Keratinocyte (primary cell): ENCODE results near the gene CADM3. TPM values are rescaled to one million over a fixed set of nuclear protein-coding genes. Genes with fewer than 3 reads are reported as not detected.

Experiments
- DNase-seq: peaks from one replicate; pipeline ENCODE4 v3.0.0-alpha.2; 2011; ENCODE audit warnings: low read depth, missing footprints, low spot score
- FAIRE-seq: peaks from 2 replicates; lab custom pipeline; 2011; peaks lifted over from hg19 to GRCh38; lab: Jason Lieb, UNC
- H2AFZ ChIP-seq: 2 replicates; pipeline ENCODE4 v1.6.0; 2012; ENCODE audit warnings: low read length, control low read depth, inconsistent platforms; ENCODE audit not compliant: control insufficient read depth
- H3K27ac ChIP-seq: 2 replicates; pipeline ENCODE4 v1.5.1; 2011; ENCODE audit warnings: low read length; ENCODE audit not compliant: control insufficient read depth, insufficient read depth
- H3K27me3 ChIP-seq: 3 replicates; pipeline ENCODE4 v1.6.0; 2011; ENCODE audit warnings: low read length; ENCODE audit not compliant: control insufficient read depth, insufficient read depth; ENCODE audit errors: extremely low read depth
- H3K36me3 ChIP-seq, 2 experiments: 2 replicates in 1 of 2; 3 replicates in 1 of 2; pipeline ENCODE4 v1.5.1; 2011; ENCODE audit warnings: low read length in 2 of 2, mild to moderate bottlenecking in 1 of 2; ENCODE audit not compliant: control insufficient read depth in 2 of 2, insufficient read depth in 2 of 2; ENCODE audit errors: extremely low read depth in 1 of 2
- H3K4me1 ChIP-seq: 3 replicates; pipeline ENCODE4 v1.5.1; 2011; ENCODE audit warnings: low read length; ENCODE audit not compliant: control insufficient read depth, insufficient read depth; ENCODE audit errors: extremely low read depth
- H3K4me2 ChIP-seq: 3 replicates; pipeline ENCODE4 v1.6.0; 2011; ENCODE audit warnings: low read depth, low read length; ENCODE audit not compliant: control insufficient read depth, insufficient read depth; ENCODE audit errors: extremely low read depth
- H3K4me3 ChIP-seq, 3 experiments: fragments of 200-600 bp in 1 of 3; sonication (generic) in 1 of 3; 2 replicates in 2 of 3; 3 replicates in 1 of 3; pipeline ENCODE4 v1.5.1; 2011 to 2016; ENCODE audit warnings: low read length in 3 of 3, mild to moderate bottlenecking in 3 of 3, control low read depth in 2 of 3, inconsistent platforms in 1 of 3, low read depth in 1 of 3, mixed read lengths in 1 of 3, mixed run types in 1 of 3, moderate library complexity in 1 of 3; ENCODE audit not compliant: control insufficient read depth in 2 of 3, insufficient read depth in 2 of 3; ENCODE audit errors: extremely low read depth in 1 of 3
- H3K79me2 ChIP-seq: 2 replicates; pipeline ENCODE4 v1.6.0; 2012; ENCODE audit warnings: low read length; ENCODE audit not compliant: control insufficient read depth, insufficient read depth
- H3K9ac ChIP-seq: 3 replicates; pipeline ENCODE4 v1.6.0; 2011; ENCODE audit warnings: low read length; ENCODE audit not compliant: control insufficient read depth, insufficient read depth; ENCODE audit errors: extremely low read depth
- H3K9me1 ChIP-seq: 3 replicates; pipeline ENCODE4 v1.6.0; 2011; ENCODE audit warnings: low read length; ENCODE audit not compliant: control insufficient read depth, insufficient read depth; ENCODE audit errors: extremely low read depth
- H3K9me3 ChIP-seq: 2 replicates; pipeline ENCODE4 v1.5.1; 2012; ENCODE audit warnings: low read depth, low read length; ENCODE audit not compliant: control insufficient read depth
- H4K20me1 ChIP-seq: 3 replicates; pipeline ENCODE4 v1.6.0; 2011; ENCODE audit warnings: low read length; ENCODE audit not compliant: control insufficient read depth, insufficient read depth; ENCODE audit errors: extremely low read depth
- CTCF ChIP-seq, 3 experiments: IDR thresholded peaks in 1 of 3; conservative IDR thresholded peaks in 1 of 3; optimal IDR thresholded peaks in 1 of 3; 2 replicates in 2 of 3; 3 replicates in 1 of 3; pipeline versions ENCODE3 to v1.5.1; 2011; ENCODE audit warnings: low read length in 3 of 3, mild to moderate bottlenecking in 3 of 3, moderate library complexity in 2 of 3, control low read depth in 1 of 3, inconsistent platforms in 1 of 3; ENCODE audit not compliant: insufficient read depth in 2 of 3; ENCODE audit errors: extremely low read depth in 1 of 3
- EZH2 ChIP-seq: IDR thresholded peaks from one replicate; pipeline ENCODE4 v1.6.1; 2012; ENCODE audit warnings: inconsistent platforms, mild to moderate bottlenecking, low read length, moderate library complexity
- dilution Hi-C: fragments of 300-500 bp; cut with MboI; formaldehyde crosslinking; loops from one replicate; pipeline ENCODE4 v1.7.0; 2020; ENCODE audit warnings: low sequenced_read_pairs; ENCODE audit not compliant: extremely low pct_ligation_motif_present
- polyA plus RNA-seq, 5 experiments: library from polyadenylated mRNA; depleted of rRNA in 3 of 5; stranded (reverse) in 3 of 5; stranded (forward) in 1 of 5; unstranded in 1 of 5; fragments of >200 nt; gene quantifications; 1 replicate in 1 of 5; 2 replicates in 3 of 5; 3 replicates in 1 of 5; pipeline versions ENCODE4 v1.2.1 to v1.2.3, GENCODE V29; 2011 to 2012; ENCODE audit warnings: missing spikeins in 2 of 5, low read depth in 1 of 5, low replicate concordance in 1 of 5

The CADM3 gene
- polyA plus RNA-seq, 1 donor (not counting 4 experiments of a cell fraction or from before 2014, with no cell fraction given): not detected

- dilution Hi-C loops: no loop called here
- no peaks in the 10 kb centered on the region for H3K27me3 ChIP-seq
- H3K4me2 ChIP-seq: no peak overlapping the region
- H3K4me3 ChIP-seq: no peak overlapping the region
- no peak overlapping the region for H2AFZ ChIP-seq
- no peak for FAIRE-seq
- no peaks in the 10 kb centered on the region for H3K36me3 ChIP-seq
- no peaks in the 10 kb centered on the region for H3K9me1 ChIP-seq
- H4K20me1 ChIP-seq: no peaks in the 10 kb centered on the region
- no peaks in the 10 kb centered on the region for H3K9me3 ChIP-seq
- H3K27ac ChIP-seq: no peak overlapping the region
- no peak for DNase-seq
- no peaks in the 10 kb centered on the region for H3K4me1 ChIP-seq
- no peaks in the 10 kb centered on the region for H3K79me2 ChIP-seq
- no peak overlapping the region for H3K9ac ChIP-seq
- TF ChIP-seq EZH2: no peak
- TF ChIP-seq CTCF (optimal IDR thresholded peaks at IDR 0.05 in 1 of 3, IDR thresholded peaks at IDR 0.05 in 1 of 3, conservative IDR thresholded peaks at IDR 0.05 in 1 of 3; ENCODE audit: extremely low read depth in 1 of 3, insufficient read depth in 2 of 3, low read length in 3 of 3): no peak
Measured at GRCh38 chr1:159247266-159247665, 75.9 kb downstream of the CADM3 start.

DNA sequence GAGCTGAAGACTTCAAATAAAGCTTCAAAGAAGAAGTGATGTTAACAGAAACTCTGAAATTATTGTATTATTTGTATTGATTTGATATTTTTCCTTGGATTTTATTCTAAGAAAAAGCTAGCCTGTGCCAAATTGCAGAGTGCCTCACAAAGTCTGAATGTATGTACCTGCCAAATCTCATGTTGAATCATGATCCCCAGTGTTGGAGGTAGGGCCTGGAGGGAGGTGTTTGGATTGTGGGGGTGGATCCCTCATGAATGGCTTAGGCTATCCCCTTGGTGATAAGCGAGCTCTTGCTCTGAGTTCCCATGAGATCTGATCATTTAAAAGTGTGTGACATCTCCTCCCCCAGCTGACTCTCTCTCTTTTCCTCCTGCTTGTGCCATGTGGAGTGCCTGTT lies 76.9 kb downstream of the CADM3 start:
- H3K36me3 ChIP-seq: no peaks in the 10 kb centered on the region
- no peak for DNase-seq
- dilution Hi-C loops: no loop called here

More for the DNA sequence above, 76.9 kb downstream of the CADM3 start:
- no peaks in the 10 kb centered on the region for H3K9me3 ChIP-seq
- H4K20me1 ChIP-seq: no peaks in the 10 kb centered on the region
- no peak overlapping the region for H3K4me3 ChIP-seq
- FAIRE-seq: peak; percentile 80
- no peaks in the 10 kb centered on the region for H3K79me2 ChIP-seq
- no peak overlapping the region for H3K9ac ChIP-seq
- H2AFZ ChIP-seq: peak overlapping the region; percentile 11
- H3K9me1 ChIP-seq: no peaks in the 10 kb centered on the region
- no peaks in the 10 kb centered on the region for H3K27me3 ChIP-seq
- H3K27ac ChIP-seq: no peak overlapping the region
- no peaks in the 10 kb centered on the region for H3K4me1 ChIP-seq
- TF ChIP-seq CTCF (optimal IDR thresholded peaks at IDR 0.05 in 1 of 3, IDR thresholded peaks at IDR 0.05 in 1 of 3, conservative IDR thresholded peaks at IDR 0.05 in 1 of 3; ENCODE audit: extremely low read depth in 1 of 3, insufficient read depth in 2 of 3, low read length in 3 of 3) (no peak), EZH2 (no peak)
- H3K4me2 ChIP-seq: no peak overlapping the region
